IPS DF 19.7 (cell line): ENCODE data around the gene CATSPERD.

Source experiments
- DNase-seq: peaks from one replicate; pipeline ENCODE4 v3.0.0-alpha.2; 2013; ENCODE audit warnings: low read depth, low spot score

Gene CATSPERD

GRCh38 chr19:5787409-5788182 lies 67.2 kb downstream of the CATSPERD start:
- no peak for DNase-seq

- no peak for DNase-seq
Observed at GRCh38 chr19:5788422-5788821, 68.0 kb downstream of the CATSPERD start.

GRCh38 chr19:5789351-5789761 lies 68.9 kb downstream of the CATSPERD start:
- no peak for DNase-seq

DNA sequence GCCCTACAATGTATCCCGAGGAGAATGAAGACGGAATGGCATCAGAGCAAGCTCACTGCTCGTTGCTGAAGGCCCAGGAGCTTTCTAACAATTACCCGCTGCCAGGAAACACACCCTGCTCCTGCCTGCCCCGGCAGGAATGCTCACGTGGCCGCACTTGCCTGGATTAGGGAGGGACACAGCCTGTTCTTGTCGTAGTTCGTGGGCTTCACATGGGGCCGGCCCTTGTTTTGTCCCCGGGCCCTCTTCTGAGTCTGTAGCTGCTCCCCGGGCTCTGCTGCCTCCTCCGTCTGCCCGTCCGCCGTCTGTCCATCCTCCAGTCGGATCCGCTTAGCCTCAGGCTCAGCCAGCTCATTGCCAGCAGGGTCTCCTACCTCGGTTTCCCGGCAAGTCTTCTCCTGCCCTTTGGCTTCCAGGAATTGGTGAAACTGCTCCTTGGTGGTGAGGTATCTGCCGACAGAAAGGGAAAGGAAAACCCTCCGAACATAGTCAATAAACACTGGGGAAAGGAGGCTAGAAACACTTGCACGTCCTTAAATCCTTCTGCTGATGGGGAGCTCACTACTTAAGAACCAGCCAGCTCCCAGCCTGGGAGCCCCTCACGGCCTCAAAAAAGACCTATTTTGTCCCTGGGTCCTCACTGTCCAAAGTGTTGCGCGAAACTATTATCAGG lies 69.6 kb downstream of the CATSPERD start:
- DNase-seq = no peak

DNA sequence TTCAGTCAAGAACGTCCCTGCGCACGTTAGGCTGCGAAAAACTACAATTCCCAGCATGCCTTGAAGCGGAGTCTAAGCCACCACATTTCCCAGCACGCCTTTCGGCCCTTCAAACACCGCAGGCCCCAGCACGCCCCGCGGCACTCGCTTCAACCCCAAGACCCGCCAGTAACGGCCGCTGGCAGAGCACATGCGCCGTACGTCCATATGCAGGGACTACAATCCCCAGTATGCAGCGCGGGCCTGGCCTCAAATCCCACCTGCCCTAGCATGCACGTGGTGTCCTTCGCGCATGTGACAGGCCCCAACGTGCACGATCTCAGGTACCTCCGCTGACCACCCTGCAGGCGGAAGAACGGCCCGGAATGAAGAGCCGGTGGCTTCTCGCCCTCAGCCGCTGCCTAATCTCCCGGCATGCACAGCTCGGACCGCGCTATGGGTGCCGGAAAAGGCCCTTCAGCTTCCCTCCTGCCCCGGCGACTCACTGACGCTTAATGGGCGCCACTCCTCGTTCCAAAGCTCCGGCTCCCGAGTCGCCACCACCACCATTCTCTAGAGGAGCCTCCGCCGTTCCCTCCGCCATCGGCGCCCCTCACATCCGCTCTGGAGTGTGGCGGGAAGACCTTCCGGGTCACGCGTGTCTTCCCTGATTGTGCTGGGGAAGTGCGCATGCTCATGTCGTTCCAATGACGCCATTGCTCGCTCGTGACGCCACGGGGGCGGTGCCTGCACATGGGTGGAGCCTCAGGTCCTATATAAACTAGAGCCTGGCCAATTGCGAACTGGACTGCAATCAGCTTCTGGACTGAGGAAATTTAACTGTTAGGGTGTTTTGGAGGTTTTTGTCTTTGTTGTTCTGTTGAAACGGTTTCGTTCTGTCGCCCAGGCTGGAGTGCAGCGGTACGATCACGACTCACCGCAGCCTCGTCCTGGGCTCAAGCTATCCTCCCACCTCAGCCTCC lies 70.4 kb downstream of the CATSPERD start, which contains the start of gene DUS3L:
Gene DUS3L (minus strand): TSS at position 605 of the 962 bp plus-strand sequence. CDS start 22 bp downstream, at position 583.
- peak; percentile 98 for DNase-seq

GRCh38 chr19:5792224-5792623 lies 71.8 kb downstream of the CATSPERD start:
- DNase-seq = no peak

DNA sequence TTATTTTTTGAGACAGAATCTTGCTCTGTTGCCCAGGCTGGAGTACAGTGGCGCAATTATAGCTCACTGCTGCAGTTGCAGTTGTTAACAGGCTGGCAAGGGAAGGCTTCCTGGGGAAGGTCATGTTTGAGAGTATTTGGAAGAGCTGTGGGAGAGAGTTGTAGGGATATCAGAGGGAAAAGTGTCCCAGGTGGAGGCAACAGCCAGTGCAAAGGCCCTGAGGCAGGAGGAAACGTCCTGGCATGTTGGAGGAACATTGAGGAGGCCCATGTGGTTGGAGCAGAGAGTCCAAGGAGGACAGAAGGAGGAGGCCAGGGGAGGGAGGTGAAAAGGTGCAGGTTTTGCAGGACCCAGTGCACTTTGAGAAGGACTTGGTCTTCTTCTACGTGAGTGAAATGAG lies 72.8 kb downstream of the CATSPERD start:
- no peak for DNase-seq

DNA sequence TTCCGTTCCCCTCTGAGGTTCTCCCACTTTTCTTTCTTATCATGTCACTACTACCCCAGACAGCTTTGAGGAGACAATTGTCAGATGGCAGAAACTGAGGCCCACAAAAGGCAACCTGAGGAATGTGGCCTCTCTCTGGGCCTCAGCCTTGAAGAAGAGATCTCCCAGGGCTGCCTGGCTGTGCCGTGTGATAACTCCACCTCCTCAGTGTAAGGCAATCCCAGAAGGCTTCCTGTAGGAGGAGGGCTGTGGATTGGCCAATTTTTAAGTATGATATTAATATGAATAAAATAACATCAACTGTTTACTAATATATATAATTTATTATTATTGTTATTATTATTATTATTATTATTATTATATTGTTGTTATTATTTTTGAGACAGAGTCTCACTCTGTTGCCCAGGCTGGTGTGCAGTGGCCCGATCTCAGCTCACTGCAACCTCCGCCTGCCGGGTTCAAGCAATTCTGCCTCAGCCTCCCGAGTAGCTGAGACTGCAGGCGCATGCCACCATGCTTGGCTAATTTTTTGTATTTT lies 75.0 kb downstream of the CATSPERD start:
- no peak for DNase-seq

DNA sequence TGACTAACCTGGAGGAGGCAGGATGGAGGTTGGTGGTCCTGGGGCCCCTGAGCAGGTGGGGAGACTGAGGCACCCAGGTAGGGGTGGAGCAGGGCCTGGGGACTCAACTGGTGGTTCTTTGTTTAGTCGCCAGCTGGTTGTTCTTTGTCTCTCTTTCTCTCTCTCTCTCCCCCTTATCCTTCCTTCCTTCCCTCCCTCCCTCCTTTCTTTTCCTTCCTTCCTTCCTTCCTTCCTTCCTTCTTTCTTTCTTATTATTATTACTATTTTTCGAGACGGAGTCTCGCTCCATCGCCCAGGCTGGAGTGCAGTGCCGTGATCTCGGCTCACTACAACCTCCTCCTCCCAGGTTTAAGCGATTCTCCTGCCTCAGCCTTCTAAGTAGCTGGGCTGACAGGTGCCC lies 77.8 kb downstream of the CATSPERD start:
- DNase-seq = no peak

- no peak for DNase-seq
Observed at GRCh38 chr19:5799247-5800241, 79.1 kb downstream of the CATSPERD start.

DNA sequence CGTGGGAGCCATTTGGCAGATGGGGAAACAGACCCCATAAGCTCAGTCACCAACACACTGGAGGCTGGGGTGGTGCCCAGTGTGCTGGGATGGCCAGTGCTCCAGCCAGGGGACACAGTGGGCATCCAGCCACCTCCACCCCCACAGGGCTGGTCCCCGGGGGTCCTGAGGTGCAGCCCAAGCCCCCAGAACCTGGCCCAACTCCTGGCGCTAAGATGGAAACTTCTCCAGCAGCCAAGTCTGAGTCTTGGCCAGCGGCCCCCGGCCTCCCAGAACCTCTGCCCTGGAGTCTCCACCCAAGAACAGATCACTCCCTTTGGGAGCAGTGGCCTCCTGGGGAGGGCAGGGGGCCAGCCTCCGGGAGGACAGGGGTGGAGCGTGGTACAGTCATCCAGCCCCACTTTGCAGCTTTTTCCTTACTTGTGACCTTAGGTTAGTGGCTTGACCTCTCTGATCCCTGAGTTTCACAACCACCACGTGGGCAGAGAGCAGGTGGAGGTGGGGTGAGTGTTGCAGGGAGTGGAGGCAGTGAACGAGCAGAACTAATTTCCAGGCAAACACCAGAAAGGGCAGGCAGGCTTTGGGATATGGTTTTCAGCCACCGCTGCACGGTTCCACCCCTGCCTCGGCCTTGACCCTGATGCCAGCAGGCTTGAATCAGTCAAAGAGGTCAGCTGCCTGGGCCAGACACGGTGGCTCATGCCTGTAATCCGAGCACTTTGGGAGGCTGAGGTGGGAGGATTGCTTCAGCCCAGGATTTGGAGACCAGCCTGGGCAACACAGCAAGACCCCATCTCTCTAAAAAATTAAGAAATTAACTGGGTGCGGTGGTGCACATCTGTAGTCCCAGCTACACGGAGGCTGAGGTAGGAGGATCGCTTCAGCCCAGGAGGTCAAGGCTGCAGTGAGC lies 80.2 kb downstream of the CATSPERD start:
- DNase-seq = no peak

- DNase-seq = no peak
Observed at GRCh38 chr19:5801796-5802619, 81.6 kb downstream of the CATSPERD start.

GRCh38 chr19:5803441-5803751 lies 83.0 kb downstream of the CATSPERD start:
- DNase-seq = no peak

DNA sequence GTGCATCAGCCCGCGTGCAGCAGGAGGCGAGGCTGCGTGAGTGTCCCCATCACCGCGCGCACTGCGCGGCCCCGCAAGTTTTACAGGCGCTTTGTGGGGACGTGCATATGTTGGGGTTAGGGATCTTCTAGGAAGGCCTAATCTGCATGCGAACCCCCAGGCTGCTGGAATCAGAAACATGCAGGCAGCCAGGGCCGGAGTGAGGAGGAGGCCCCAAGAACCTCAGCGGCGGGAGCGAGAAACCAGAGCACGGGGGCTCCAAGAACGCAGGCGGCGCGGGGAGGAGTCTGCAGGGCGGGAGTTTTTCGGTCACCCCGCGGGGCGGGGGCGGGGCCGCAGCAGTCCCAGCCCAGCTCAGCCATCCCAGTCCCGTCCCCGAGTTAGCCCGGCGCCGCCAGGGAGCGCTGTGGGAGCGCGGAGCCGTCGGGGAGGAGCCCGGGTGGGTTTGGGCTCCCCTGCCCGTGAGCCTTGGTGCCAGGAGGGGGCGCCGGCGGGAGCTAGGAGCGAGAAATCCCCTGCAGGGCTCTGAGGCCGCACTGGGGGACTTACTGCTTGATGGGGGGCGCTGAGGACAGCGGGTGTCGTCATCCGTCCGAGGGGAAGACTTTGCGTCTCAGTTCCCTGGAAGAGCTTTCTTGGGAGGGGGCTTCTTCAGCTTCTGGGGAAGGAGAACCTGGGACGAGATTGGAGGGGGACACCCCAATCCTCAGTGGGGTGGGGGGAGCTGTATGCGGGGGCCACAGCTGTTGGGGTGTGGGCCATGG lies 83.5 kb downstream of the CATSPERD start:
- DNase-seq = no peak

GRCh38 chr19:5804516-5805461 lies 84.4 kb downstream of the CATSPERD start, which contains the start of gene NRTN:
Gene NRTN (plus strand): TSS chr19:5805067. CDS start chr19:5824166, 19,099 bp downstream.
- DNase-seq = no peak

- no peak for DNase-seq
Observed at GRCh38 chr19:5805462-5806132, 85.2 kb downstream of the CATSPERD start.
